HepG2 (cell line): Measurements from ENCODE around the gene DCAKD. TPM values are rescaled to one million over a fixed set of nuclear protein-coding genes. Genes with fewer than 3 reads are reported as not detected.

Experiments
- AKNA ChIP-seq: sonication (generic); formaldehyde crosslinking; IDR thresholded peaks from 2 replicates; pipeline ENCODE4 v1.4.0; 2020; ENCODE audit warnings: missing genetic modification reagents, borderline replicate concordance
- ARNTL ChIP-seq: sonication (generic); formaldehyde crosslinking; IDR thresholded peaks from 2 replicates; pipeline ENCODE4 v1.4.0; 2020; ENCODE audit warnings: mild to moderate bottlenecking, missing genetic modification reagents
- ATF7-NPFF ChIP-seq: sonication (generic); formaldehyde crosslinking; IDR thresholded peaks from 2 replicates; pipeline ENCODE4 v1.8.1; 2023; ENCODE audit warnings: mild to moderate bottlenecking, low read depth, missing genetic modification reagents, moderate library complexity
- FOXC1 ChIP-seq: sonication (generic); formaldehyde crosslinking; IDR thresholded peaks from 2 replicates; pipeline ENCODE4 v1.8.0; 2022; ENCODE audit warnings: mild to moderate bottlenecking, missing genetic modification reagents, borderline replicate concordance
- GATA4 ChIP-seq: sonication (generic); IDR thresholded peaks from 2 replicates; pipeline ENCODE4 v1.6.1; 2016; ENCODE audit warnings: antibody characterized with exemption, low read depth, borderline replicate concordance
- KDM3A ChIP-seq: IDR thresholded peaks from 2 replicates; pipeline ENCODE4 v1.6.1; 2018; ENCODE audit warnings: low read depth, missing compliant biosample characterization
- KDM5B ChIP-seq: sonication (generic); formaldehyde crosslinking; IDR thresholded peaks from 2 replicates; pipeline ENCODE4 v1.4.0; 2020; ENCODE audit warnings: missing genetic modification reagents, mild to moderate bottlenecking, borderline replicate concordance
- NBN ChIP-seq: fragments of 450-650 bp; conservative IDR thresholded peaks from 2 replicates; pipeline ENCODE4 v1.6.1; 2017
- RFX1 ChIP-seq: fragments of 450-650 bp; IDR thresholded peaks from 2 replicates; pipeline ENCODE4 v1.6.1; 2017
- TSC22D2 ChIP-seq: sonication (generic); formaldehyde crosslinking; IDR thresholded peaks from 2 replicates; pipeline ENCODE4 v1.5.1; 2020; ENCODE audit warnings: missing genetic modification reagents, mild to moderate bottlenecking, borderline replicate concordance
- U2AF2 ChIP-seq: fragments of 200-400 bp; formaldehyde crosslinking; IDR thresholded peaks from 2 replicates; pipeline ENCODE4 v1.6.1; 2017; ENCODE audit warnings: low read depth, mild to moderate bottlenecking, low read length
- ZNF235 ChIP-seq: sonication (generic); formaldehyde crosslinking; IDR thresholded peaks from 2 replicates; pipeline ENCODE4 v1.8.1; 2023; ENCODE audit warnings: mild to moderate bottlenecking, missing genetic modification reagents, borderline replicate concordance
- ZNF513 ChIP-seq: sonication (generic); formaldehyde crosslinking; conservative IDR thresholded peaks from 2 replicates; pipeline ENCODE4 v1.5.0; 2020; ENCODE audit warnings: missing genetic modification reagents
- ZNF644 ChIP-seq: IDR thresholded peaks from 2 replicates; pipeline ENCODE4 v1.6.1; 2016; ENCODE audit warnings: low read depth
- ZNF724P ChIP-seq: sonication (generic); formaldehyde crosslinking; IDR thresholded peaks from 2 replicates; pipeline ENCODE4 v1.8.0; 2022; ENCODE audit warnings: missing genetic modification reagents, borderline replicate concordance
- ZXDC ChIP-seq: sonication (generic); formaldehyde crosslinking; IDR thresholded peaks from 2 replicates; pipeline ENCODE4 v1.5.0; 2020; ENCODE audit warnings: mild to moderate bottlenecking, missing genetic modification reagents
- polyA plus RNA-seq, 8 experiments: library from polyadenylated mRNA; depleted of rRNA in 3 of 8; stranded (reverse) in 7 of 8; unstranded in 1 of 8; fragments of >200 nt; fragmentation: Illumina TruSeq in 4 of 8; extraction: Trizol in 4 of 8; gene quantifications; 2 replicates each; pipeline versions ENCODE4 v1.2.1 to v1.2.3, GENCODE V29; 2011 to 2016; ENCODE audit warnings: low read depth in 4 of 8, missing spikeins in 1 of 8, mixed read lengths in 1 of 8; ENCODE audit not compliant: insufficient read depth in 1 of 8
- total RNA-seq, 5 experiments: library from RNA; depleted of rRNA; stranded (reverse); fragments of >200 nt; fragmentation: Illumina TruSeq; extraction: Trizol; gene quantifications; 2 replicates each; pipeline ENCODE4 v1.2.3, GENCODE V29; 2016; ENCODE audit warnings: low read depth in 1 of 5
- TF ChIP-seq, protein P1 (sequence below): sonication (generic); formaldehyde crosslinking; IDR thresholded peaks from 2 replicates; pipeline ENCODE4 v1.8.0; 2022; ENCODE audit warnings: mild to moderate bottlenecking, missing genetic modification reagents, borderline replicate concordance
- TF ChIP-seq, protein P2 (sequence below): sonication (generic); formaldehyde crosslinking; IDR thresholded peaks from 2 replicates; pipeline ENCODE4 v1.4.0; 2020; ENCODE audit warnings: low read depth, mild to moderate bottlenecking, missing genetic modification reagents

The DCAKD gene
- total and polyA plus RNA-seq, 2 of the 13 experiments (the other 11 are each of a cell fraction or from before 2014, with no cell fraction given), result 25.9 to 29.2 TPM

- TF ChIP-seq ZNF513 (CRISPR knock-in tag), result no peak
- no peak for TF ChIP-seq KDM5B (CRISPR knock-in tag)
- TF ChIP-seq ARNTL, result no peak; the same call in 1 of the 2 replicates
- no peak for TF ChIP-seq FOXC1 (CRISPR knock-in tag)
- 0 out of 2 replicates have a peak, but pooled peaks have one; percentile 16 for TF ChIP-seq U2AF2
- TF ChIP-seq ZNF235 (CRISPR knock-in tag), result 0 out of 2 replicates have a peak, but pooled peaks have one; percentile 61
- no peak for TF ChIP-seq ZNF644 (CRISPR knock-in tag)
- TF ChIP-seq TSC22D2 (CRISPR knock-in tag), result no peak
- TF ChIP-seq, protein P1, sequence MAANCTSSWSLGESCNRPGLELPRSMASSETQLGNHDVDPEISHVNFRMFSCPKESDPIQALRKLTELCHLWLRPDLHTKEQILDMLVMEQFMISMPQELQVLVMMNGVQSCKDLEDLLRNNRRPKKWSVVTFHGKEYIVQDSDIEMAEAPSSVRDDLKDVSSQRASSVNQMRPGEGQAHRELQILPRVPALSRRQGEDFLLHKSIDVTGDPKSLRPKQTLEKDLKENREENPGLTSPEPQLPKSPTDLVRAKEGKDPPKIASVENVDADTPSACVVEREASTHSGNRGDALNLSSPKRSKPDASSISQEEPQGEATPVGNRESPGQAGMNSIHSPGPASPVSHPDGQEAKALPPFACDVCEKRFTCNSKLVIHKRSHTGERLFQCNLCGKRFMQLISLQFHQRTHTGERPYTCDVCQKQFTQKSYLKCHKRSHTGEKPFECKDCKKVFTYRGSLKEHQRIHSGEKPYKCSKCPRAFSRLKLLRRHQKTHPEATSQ (CRISPR knock-in tag), result no peak
- TF ChIP-seq ATF7-NPFF (CRISPR knock-in tag), result 0 out of 2 replicates have a peak, but pooled peaks have one; percentile 3
- 0 out of 2 replicates have a peak, but pooled peaks have one; percentile 13 for TF ChIP-seq AKNA
- TF ChIP-seq RFX1, result no peak
- no peak for TF ChIP-seq NBN
- TF ChIP-seq, protein P2, sequence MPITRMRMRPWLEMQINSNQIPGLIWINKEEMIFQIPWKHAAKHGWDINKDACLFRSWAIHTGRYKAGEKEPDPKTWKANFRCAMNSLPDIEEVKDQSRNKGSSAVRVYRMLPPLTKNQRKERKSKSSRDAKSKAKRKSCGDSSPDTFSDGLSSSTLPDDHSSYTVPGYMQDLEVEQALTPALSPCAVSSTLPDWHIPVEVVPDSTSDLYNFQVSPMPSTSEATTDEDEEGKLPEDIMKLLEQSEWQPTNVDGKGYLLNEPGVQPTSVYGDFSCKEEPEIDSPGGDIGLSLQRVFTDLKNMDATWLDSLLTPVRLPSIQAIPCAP (CRISPR knock-in tag), result no peak
- no peak for TF ChIP-seq GATA4
- peak; percentile 55; the same call in 1 of the 2 replicates for TF ChIP-seq ZXDC (CRISPR knock-in tag)
- peak; percentile 37; the same call in 1 of the 2 replicates for TF ChIP-seq ZNF724P (CRISPR knock-in tag)
- 0 out of 2 replicates have a peak, but pooled peaks have one; percentile 8 for TF ChIP-seq KDM3A (CRISPR knock-in tag)
Measured at GRCh38 chr17:45060382-45060796, 9.0 kb upstream of the DCAKD start (continued).
